Fibroblast of lung (primary cell): ENCODE measurements around the gene KIF19. TPM values are rescaled to one million over a fixed set of nuclear protein-coding genes. Genes with fewer than 3 reads are reported as not detected.
A peak's percentile ranks its signal among the peaks of the same experiment; 100 is the strongest.

Experiments
- DNase-seq, 2 donors: peaks; one replicate each; pipeline versions ENCODE4 v3.0.0 to v3.0.0-alpha.2; 2010; ENCODE audit warnings: low read depth in 2 of 2
- H2AFZ ChIP-seq: 2 replicates; pipeline ENCODE4 v1.5.1; 2012; ENCODE audit warnings: low read length, control low read depth, inconsistent platforms
- H3K27ac ChIP-seq: 2 replicates; pipeline ENCODE4 v1.5.1; 2011; ENCODE audit warnings: low read length, control low read depth; ENCODE audit not compliant: insufficient read depth
- H3K27me3 ChIP-seq: 2 replicates; pipeline ENCODE4 v1.5.1; 2011; ENCODE audit warnings: mild to moderate bottlenecking, low read length; ENCODE audit not compliant: control insufficient read depth, insufficient read depth
- H3K36me3 ChIP-seq: 2 replicates; pipeline ENCODE4 v1.5.1; 2011; ENCODE audit warnings: low read length; ENCODE audit not compliant: control insufficient read depth, insufficient read depth
- H3K4me1 ChIP-seq: 2 replicates; pipeline ENCODE4 v1.5.1; 2011; ENCODE audit warnings: low read length; ENCODE audit not compliant: control insufficient read depth, insufficient read depth; ENCODE audit errors: extremely low read depth
- H3K4me2 ChIP-seq: 2 replicates; pipeline ENCODE4 v1.5.1; 2011; ENCODE audit warnings: low read length, control low read depth; ENCODE audit not compliant: insufficient read depth; ENCODE audit errors: extremely low read depth
- H3K4me3 ChIP-seq, 4 experiments: fragments of 200-600 bp in 1 of 4; sonication (generic) in 1 of 4; replicated peaks in 1 of 4; 2 replicates each; pipeline ENCODE4 v1.5.1; 2011 to 2016; ENCODE audit warnings: low read length in 4 of 4, low read depth in 3 of 4, mild to moderate bottlenecking in 3 of 4, control low read depth in 2 of 4, inconsistent platforms in 1 of 4, mixed read lengths in 1 of 4; ENCODE audit not compliant: insufficient read depth in 1 of 4; ENCODE audit errors: control extremely low read depth in 1 of 4
- H3K79me2 ChIP-seq: 2 replicates; pipeline ENCODE4 v1.5.1; 2012; ENCODE audit warnings: mild to moderate bottlenecking, low read length, inconsistent platforms; ENCODE audit not compliant: control insufficient read depth, insufficient read depth
- H3K9ac ChIP-seq: 2 replicates; pipeline ENCODE4 v1.5.1; 2011; ENCODE audit warnings: mild to moderate bottlenecking, low read length, control low read depth; ENCODE audit not compliant: insufficient read depth
- H3K9me3 ChIP-seq: 2 replicates; pipeline ENCODE4 v1.5.1; 2012; ENCODE audit warnings: low read depth, low read length; ENCODE audit not compliant: control insufficient read depth, insufficient read depth
- H4K20me1 ChIP-seq: 2 replicates; pipeline ENCODE4 v1.5.1; 2011; ENCODE audit warnings: low read length; ENCODE audit not compliant: control insufficient read depth, insufficient read depth; ENCODE audit errors: extremely low read depth
- CTCF ChIP-seq, 2 donors: IDR thresholded peaks in 1 of 2; conservative IDR thresholded peaks in 1 of 2; 1 replicate in 1 of 2; 2 replicates in 1 of 2; pipeline ENCODE4 v1.5.1; 2011 to 2012; ENCODE audit warnings: low read length in 2 of 2, control low read depth in 1 of 2, inconsistent platforms in 1 of 2, low read depth in 1 of 2, mild to moderate bottlenecking in 1 of 2
- EZH2 ChIP-seq: IDR thresholded peaks from 2 replicates; pipeline ENCODE4 v1.5.1; 2012; ENCODE audit warnings: low read length, control low read depth, mild to moderate bottlenecking; ENCODE audit errors: missing control alignments
- polyA plus RNA-seq, 2 donors: library from polyadenylated mRNA; depleted of rRNA in 1 of 2; stranded (reverse) in 1 of 2; unstranded in 1 of 2; fragments of >200 nt; gene quantifications; 2 replicates each; pipeline ENCODE4 v1.2.1, GENCODE V29; 2011 to 2012; ENCODE audit warnings: missing spikeins in 1 of 2
- total RNA-seq: library from RNA; depleted of rRNA; stranded (reverse); fragments of >200 nt; gene quantifications from 2 replicates; pipeline ENCODE4 v1.2.1, GENCODE V29; 2014

KIF19 gene
- total and polyA plus RNA-seq, 2 donors (not counting 1 experiment from before 2014, with no cell fraction given): under 0.01 TPM; not detected in 1

- Histone ChIP-seq H2AFZ (no peak overlapping the region), H3K4me2 (no peak overlapping the region), H3K9me3 (no peaks in the 10 kb centered on the region), H4K20me1 (no peaks in the 10 kb centered on the region), H3K36me3 (no peaks in the 10 kb centered on the region), H3K9ac (no peak overlapping the region), H3K27ac (no peak overlapping the region), H3K79me2 (no peaks in the 10 kb centered on the region), H3K27me3 (no peaks in the 10 kb centered on the region), H3K4me1 (no peaks in the 10 kb centered on the region), H3K4me3 (no peak overlapping the region)
- peak in 1 of 2 donors; percentile 7 for DNase-seq
- TF ChIP-seq EZH2: no peak
- TF ChIP-seq CTCF (conservative IDR thresholded peaks at IDR 0.05 in 1 of 2, IDR thresholded peaks at IDR 0.05 in 1 of 2; ENCODE audit: low read depth in 1 of 2, low read length in 2 of 2): no peak
Measured at GRCh38 chr17:74297941-74298340, 28.1 kb upstream of the KIF19 start.

- Histone ChIP-seq H2AFZ (no peak overlapping the region), H4K20me1 (no peaks in the 10 kb centered on the region), H3K27me3 (no peaks in the 10 kb centered on the region), H3K36me3 (no peaks in the 10 kb centered on the region), H3K4me1 (no peaks in the 10 kb centered on the region), H3K27ac (no peak overlapping the region), H3K9ac (no peak overlapping the region), H3K4me3 (no peak overlapping the region), H3K9me3 (no peaks in the 10 kb centered on the region), H3K79me2 (no peaks in the 10 kb centered on the region), H3K4me2 (no peak overlapping the region)
- DNase-seq: no peak
- TF ChIP-seq CTCF (conservative IDR thresholded peaks at IDR 0.05 in 1 of 2, IDR thresholded peaks at IDR 0.05 in 1 of 2; ENCODE audit: low read depth in 1 of 2, low read length in 2 of 2) (no peak), EZH2 (no peak)
Measured at GRCh38 chr17:74298778-74299177, 27.2 kb upstream of the KIF19 start.

GRCh38 chr17:74299226-74300009, 26.6 kb upstream of the KIF19 start:
- no peaks in the 10 kb centered on the region for H4K20me1 ChIP-seq
- H3K4me3 ChIP-seq: no peak overlapping the region
- H2AFZ ChIP-seq: no peak overlapping the region
- no peak overlapping the region for H3K27ac ChIP-seq
- no peaks in the 10 kb centered on the region for H3K79me2 ChIP-seq
- H3K27me3 ChIP-seq: no peaks in the 10 kb centered on the region
- no peak for DNase-seq
- no peak for TF ChIP-seq EZH2
- no peak for TF ChIP-seq CTCF (conservative IDR thresholded peaks at IDR 0.05 in 1 of 2, IDR thresholded peaks at IDR 0.05 in 1 of 2; ENCODE audit: low read depth in 1 of 2, low read length in 2 of 2)
- H3K36me3 ChIP-seq: no peaks in the 10 kb centered on the region
- no peak overlapping the region for H3K9ac ChIP-seq
- no peaks in the 10 kb centered on the region for H3K4me1 ChIP-seq
- no peaks in the 10 kb centered on the region for H3K9me3 ChIP-seq
- no peak overlapping the region for H3K4me2 ChIP-seq
